Fibroblast of the aortic adventitia (primary cell): ENCODE data around the gene OR6Q1. TPM values are rescaled to one million over a fixed set of nuclear protein-coding genes. Genes with fewer than 3 reads are reported as not detected.

ENCODE experiments used
- DNase-seq: peaks from one replicate; pipeline ENCODE4 v3.0.0-alpha.2; 2010; ENCODE audit warnings: low read depth
- H3K4me3 ChIP-seq: 2 replicates; pipeline ENCODE4 v1.5.1; 2011; ENCODE audit warnings: low read depth, mild to moderate bottlenecking, control low read depth, low read length, moderate library complexity
- CTCF ChIP-seq: IDR thresholded peaks from 2 replicates; pipeline ENCODE4 v1.5.1; 2011; ENCODE audit warnings: mild to moderate bottlenecking, low read length, control low read depth, inconsistent platforms; ENCODE audit not compliant: insufficient read depth
- total RNA-seq: library from RNA; depleted of rRNA; stranded (reverse); fragments of >200 nt; gene quantifications from 2 replicates; pipeline ENCODE4 v1.2.3, GENCODE V29; 2012; ENCODE audit warnings: low replicate concordance

OR6Q1 gene
- total RNA-seq, 1 donor = not detected

- TF ChIP-seq CTCF = no peak
- H3K4me3 ChIP-seq = no peak overlapping the region
- no peak for DNase-seq
Observed at GRCh38 chr11:58055806-58056401, 25.2 kb downstream of the OR6Q1 start.

DNA sequence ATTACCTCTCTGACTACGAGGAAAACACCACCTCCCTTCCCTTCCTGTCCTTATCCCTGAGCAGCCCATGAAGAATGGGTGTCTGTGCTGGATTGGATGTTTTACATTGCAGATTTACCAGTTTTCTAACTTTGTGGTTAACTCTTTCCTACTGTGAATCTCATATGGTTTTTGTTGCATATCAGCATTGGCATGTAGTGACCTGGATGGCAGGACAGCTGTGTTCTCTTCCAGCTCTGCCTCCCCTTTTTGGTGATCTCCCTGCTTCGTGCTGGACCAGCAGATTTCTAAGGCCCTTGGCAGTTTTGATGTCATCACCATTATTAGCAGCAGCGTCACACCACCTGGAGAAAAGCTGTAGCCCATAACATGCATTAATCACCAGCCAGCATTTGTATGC lies 26.7 kb downstream of the OR6Q1 start:
- H3K4me3 ChIP-seq = no peak overlapping the region
- no peak for DNase-seq
- no peak for TF ChIP-seq CTCF

- no peak overlapping the region for H3K4me3 ChIP-seq
- no peak for TF ChIP-seq CTCF
- no peak for DNase-seq
Observed at GRCh38 chr11:58058276-58059006, 27.7 kb downstream of the OR6Q1 start.

GRCh38 chr11:58059007-58059350 lies 28.2 kb downstream of the OR6Q1 start:
- no peak overlapping the region for H3K4me3 ChIP-seq
- peak; percentile 96 for DNase-seq
- TF ChIP-seq CTCF = no peak

DNA sequence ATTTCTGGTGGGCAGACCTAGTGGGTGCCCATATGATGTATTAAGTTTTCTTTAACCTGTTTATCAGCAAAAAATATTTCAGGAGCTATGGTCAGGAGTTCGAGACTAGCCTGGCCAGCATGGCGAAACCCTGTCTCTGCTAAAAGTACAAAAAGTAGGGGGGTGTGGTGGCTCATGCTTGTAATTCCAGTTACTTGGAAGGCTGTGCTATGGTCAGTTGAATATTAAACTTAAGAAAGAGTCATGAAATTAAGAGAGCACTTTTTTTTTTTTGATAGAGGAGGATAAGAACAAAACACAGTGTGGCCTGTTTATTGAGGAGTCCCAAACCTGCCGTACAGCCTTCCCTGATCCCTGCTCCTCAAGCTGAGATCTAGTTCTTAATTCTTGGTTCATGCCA lies 29.8 kb downstream of the OR6Q1 start:
- no peak for TF ChIP-seq CTCF
- DNase-seq = peak; percentile 23
- H3K4me3 ChIP-seq = no peak overlapping the region

GRCh38 chr11:58060939-58061672 lies 30.4 kb downstream of the OR6Q1 start:
- DNase-seq = peak; percentile 18

More at GRCh38 chr11:58060939-58061672, 30.4 kb downstream of the OR6Q1 start:
- TF ChIP-seq CTCF = peak; percentile 50
- H3K4me3 ChIP-seq = no peak overlapping the region
